Hepatic stellate cell (primary cell): ENCODE results near the gene DVL3.

Experiments
- DNase-seq: peaks from one replicate; pipeline ENCODE4 v3.0.0; 2011; ENCODE audit warnings: low spot score

DVL3 gene

DNA sequence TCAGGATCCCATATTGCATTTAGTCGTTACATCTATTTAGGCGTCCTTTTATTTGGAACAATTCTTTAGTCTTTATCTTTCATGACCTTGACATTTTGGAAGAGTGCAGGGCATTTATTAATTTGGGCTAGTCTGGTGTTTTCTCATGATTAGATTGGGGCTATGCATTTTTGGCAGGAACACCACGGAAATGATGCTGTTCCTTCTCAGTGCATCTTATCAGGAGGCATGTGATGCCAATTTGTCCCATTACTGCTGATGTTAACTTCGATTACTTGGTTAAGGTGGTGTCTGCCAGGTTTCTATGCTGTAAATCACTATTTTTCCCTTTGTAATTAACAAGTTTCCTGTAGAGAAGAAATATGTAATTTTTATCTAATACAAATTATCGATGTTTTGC lies 56.1 kb downstream of the DVL3 start:
- DNase-seq, result no peak

DNA sequence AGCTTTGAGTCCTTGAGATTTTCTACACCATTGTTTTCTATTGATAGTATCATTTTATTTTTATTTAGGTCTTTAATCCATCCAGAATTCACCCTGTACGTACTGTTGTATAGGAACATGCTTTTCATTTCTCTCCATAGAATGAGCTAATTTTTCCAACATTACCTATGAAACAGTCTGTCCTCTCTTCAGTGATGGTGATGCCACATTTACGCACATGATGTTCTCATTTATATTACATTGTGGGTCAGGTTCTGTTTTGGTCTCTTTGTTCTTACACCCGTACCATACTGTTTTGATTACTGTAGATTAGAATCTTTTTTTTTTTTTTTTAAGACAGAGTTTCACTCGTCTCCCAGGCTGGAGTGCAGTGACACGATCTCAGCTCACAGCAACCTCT lies 56.5 kb downstream of the DVL3 start:
- no peak for DNase-seq

GRCh38 chr3:184218814-184219213 lies 63.6 kb downstream of the DVL3 start:
- no peak for DNase-seq

DNA sequence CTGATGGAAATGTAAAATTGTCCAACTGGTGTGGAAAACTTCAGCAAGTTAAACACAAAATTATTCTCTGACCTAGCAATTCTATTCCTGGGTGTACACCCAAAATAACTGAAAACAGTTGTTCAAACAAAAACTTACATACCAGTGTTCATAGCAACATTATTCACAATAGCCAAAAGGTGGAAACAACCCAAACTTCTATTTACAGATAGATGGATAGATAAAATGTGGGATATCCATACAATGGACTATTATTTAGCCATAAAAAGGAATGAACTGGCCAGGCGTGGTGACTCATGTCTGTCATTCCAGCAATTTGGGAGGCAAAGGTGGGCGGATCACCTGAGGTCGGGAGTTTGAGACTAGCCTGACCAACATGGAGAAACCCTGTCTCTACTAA lies 67.3 kb downstream of the DVL3 start:
- DNase-seq, result no peak
